ENCODE data around the gene PDZD7. TPM values are rescaled to one million over a fixed set of nuclear protein-coding genes. Genes with fewer than 3 reads are reported as not detected.

The PDZD7 gene
- total and polyA plus RNA-seq, 9 of the 15 experiments (the other 6 are each of a cell fraction or from before 2014, with no cell fraction given) = 0.04 to 0.24 (median 0.08) TPM; not detected in 3

- TF ChIP-seq KAT8 (IDR thresholded peaks at IDR 0.05; ENCODE audit: low read depth) = no peak
- TF ChIP-seq PHF20 (IDR thresholded peaks at IDR 0.05; ENCODE audit: partially characterized antibody) = peak; percentile 18
- TF ChIP-seq ZBTB33 (CRISPR knock-in tag; IDR thresholded peaks at IDR 0.05) = 0 out of 2 replicates have a peak, but pooled peaks have one; percentile 28
- TF ChIP-seq MYC (IDR thresholded peaks at IDR 0.05; ENCODE audit: low read depth, low read length) = peak; percentile 69
- TF ChIP-seq MYC (CRISPR knock-in tag; IDR thresholded peaks at IDR 0.05; ENCODE audit: borderline replicate concordance, low read depth) = no peak
- peak; percentile 31 to 57; a peak in 1 of 4 replicates for TF ChIP-seq KDM1A (IDR thresholded peaks at IDR 0.05)
- 0 out of 2 replicates have a peak, but pooled peaks have one; percentile 33 for TF ChIP-seq HDAC2 (IDR thresholded peaks at IDR 0.05)
- no peak for TF ChIP-seq SNRNP70 (optimal IDR thresholded peaks at IDR 0.05; ENCODE audit: low read depth, low read length)
These were observed 19.2 kb downstream of the PDZD7 start (continued) for GRCh38 chr10:101011517-101012423.
